Ectodermal cell (in vitro differentiated cells): Measurements from ENCODE around the gene ABHD16B. TPM values are rescaled to one million over a fixed set of nuclear protein-coding genes. Genes with fewer than 3 reads are reported as not detected.

Experiments used
- H3K27ac ChIP-seq: 2 replicates; pipeline ENCODE4 v1.7.0; 2013; ENCODE audit warnings: mild to moderate bottlenecking, low read depth, low read length; ENCODE audit not compliant: insufficient read depth, poor library complexity, severe bottlenecking
- H3K27me3 ChIP-seq: 2 replicates; pipeline ENCODE4 v1.7.0; 2013; ENCODE audit warnings: mild to moderate bottlenecking, low read length; ENCODE audit not compliant: insufficient read depth, control insufficient read depth, poor library complexity, severe bottlenecking
- H3K36me3 ChIP-seq: one replicate; pipeline ENCODE4 v1.7.0; 2013; ENCODE audit warnings: low read length; ENCODE audit not compliant: control insufficient read depth, insufficient read depth
- H3K4me1 ChIP-seq: one replicate; pipeline ENCODE4 v1.7.0; 2013; ENCODE audit warnings: low read length; ENCODE audit not compliant: control insufficient read depth, insufficient read depth
- H3K4me3 ChIP-seq: 2 replicates; pipeline ENCODE4 v1.7.0; 2013; ENCODE audit warnings: low read depth, low read length, control low read depth; ENCODE audit not compliant: insufficient read depth
- H3K9me3 ChIP-seq: 2 replicates; pipeline ENCODE4 v1.7.0; 2013; ENCODE audit warnings: mild to moderate bottlenecking, low read length, moderate library complexity; ENCODE audit not compliant: control insufficient read depth
- WGBS, 2 experiments: methylation state at CpG; one replicate each; pipeline ENCODE4 v1.1.7; 2013; ENCODE audit warnings: missing lambda C conversion rate in 2 of 2; 5-methylcytosine and 5-hydroxymethylcytosine counted together
- polyA plus RNA-seq, 4 experiments: library from polyadenylated mRNA; stranded (reverse); fragments of 50-300 nt; gene quantifications; one replicate each; pipeline ENCODE4 v1.2.3, GENCODE V29; 2013

The ABHD16B gene
- polyA plus RNA-seq (2013, experiment 1 of 4) = not detected
- not detected for polyA plus RNA-seq (2013, experiment 2 of 4)
- not detected for polyA plus RNA-seq (2013, experiment 3 of 4)
- not detected for polyA plus RNA-seq (2013, experiment 4 of 4)

DNA sequence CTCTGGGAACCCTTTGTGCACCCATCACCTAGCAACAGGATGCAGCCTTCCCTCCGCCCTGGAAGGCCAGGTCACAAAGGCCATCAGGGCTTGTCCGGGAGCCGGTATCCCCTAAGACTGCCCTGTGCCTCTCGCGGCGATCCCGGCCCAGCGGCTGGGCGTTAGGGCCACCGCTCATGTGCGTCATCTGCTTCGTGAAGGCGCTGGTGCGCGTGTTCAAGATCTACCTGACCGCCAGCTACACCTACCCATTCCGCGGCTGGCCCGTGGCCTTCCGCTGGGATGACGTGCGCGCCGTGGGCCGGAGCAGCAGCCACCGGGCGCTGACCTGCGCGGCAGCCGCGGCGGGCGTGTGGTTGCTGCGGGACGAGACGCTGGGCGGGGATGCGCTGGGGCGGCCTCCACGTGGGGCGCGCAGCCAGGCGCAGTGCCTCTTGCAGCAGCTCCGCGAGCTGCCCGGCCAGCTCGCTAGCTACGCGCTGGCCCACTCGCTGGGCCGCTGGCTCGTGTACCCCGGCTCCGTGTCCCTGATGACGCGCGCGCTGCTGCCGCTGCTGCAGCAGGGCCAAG, at the start of gene ABHD16B:
TSS of gene ABHD16B (plus strand) at position 134 of the 570 bp plus-strand sequence. CDS start at position 177, 43 bp downstream.
- peaks cover 30% of the 10 kb centered on the region for H3K4me1 ChIP-seq
- no peaks in the 10 kb centered on the region for H3K27me3 ChIP-seq
- no peaks in the 10 kb centered on the region for H3K9me3 ChIP-seq
- no peak within 1 kb of the TSS for H3K4me3 ChIP-seq
- no peaks in the 10 kb centered on the region for H3K36me3 ChIP-seq
- H3K27ac ChIP-seq = no peak within 1 kb of the TSS
- 95 to 96% methylated on average over 59 of the region's 59 CpGs for WGBS, 2 experiments

DNA sequence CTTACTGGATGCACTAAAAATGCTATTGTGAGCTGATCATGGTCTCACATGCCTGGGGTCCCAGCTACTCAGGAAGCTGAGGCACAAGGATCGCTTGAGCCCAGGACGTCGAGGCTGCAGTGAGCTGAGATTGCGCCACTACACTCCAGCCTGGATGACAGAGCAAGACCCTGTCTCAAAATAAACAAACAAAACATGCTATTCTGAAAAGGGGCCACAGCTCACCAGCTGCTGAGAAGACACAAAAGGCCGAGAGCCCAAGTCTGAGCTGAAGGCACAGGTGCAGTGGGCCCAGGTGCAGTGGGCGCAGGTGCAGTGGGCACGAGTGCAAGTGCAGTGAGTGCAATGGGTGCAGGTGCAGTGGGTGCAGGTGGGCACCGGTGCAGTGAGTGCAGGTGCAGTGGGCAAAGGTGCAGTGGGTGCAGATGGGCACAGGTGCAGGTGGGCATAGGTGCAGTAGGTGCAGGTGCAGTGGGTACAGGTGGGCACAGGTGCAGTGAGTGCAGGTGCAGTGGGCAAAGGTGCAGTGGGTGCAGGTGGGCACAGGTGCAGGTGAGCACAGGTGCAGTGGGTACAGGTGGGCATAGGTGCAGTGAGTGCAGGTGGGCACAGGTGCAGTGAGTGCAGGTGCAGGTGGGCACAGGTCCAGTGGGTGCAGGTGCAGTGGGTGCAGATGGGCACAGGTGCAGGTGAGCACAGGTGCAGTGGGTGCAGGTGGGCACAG, 46.2 kb upstream of the ABHD16B start:
- no peak overlapping the region for H3K4me3 ChIP-seq
- 84 to 85% methylated on average over 8 of the region's 8 CpGs for WGBS, 2 experiments
- no peaks in the 10 kb centered on the region for H3K9me3 ChIP-seq
- H3K4me1 ChIP-seq = no peaks in the 10 kb centered on the region
- no peaks in the 10 kb centered on the region for H3K36me3 ChIP-seq
- H3K27ac ChIP-seq = no peak overlapping the region
- H3K27me3 ChIP-seq = no peaks in the 10 kb centered on the region

DNA sequence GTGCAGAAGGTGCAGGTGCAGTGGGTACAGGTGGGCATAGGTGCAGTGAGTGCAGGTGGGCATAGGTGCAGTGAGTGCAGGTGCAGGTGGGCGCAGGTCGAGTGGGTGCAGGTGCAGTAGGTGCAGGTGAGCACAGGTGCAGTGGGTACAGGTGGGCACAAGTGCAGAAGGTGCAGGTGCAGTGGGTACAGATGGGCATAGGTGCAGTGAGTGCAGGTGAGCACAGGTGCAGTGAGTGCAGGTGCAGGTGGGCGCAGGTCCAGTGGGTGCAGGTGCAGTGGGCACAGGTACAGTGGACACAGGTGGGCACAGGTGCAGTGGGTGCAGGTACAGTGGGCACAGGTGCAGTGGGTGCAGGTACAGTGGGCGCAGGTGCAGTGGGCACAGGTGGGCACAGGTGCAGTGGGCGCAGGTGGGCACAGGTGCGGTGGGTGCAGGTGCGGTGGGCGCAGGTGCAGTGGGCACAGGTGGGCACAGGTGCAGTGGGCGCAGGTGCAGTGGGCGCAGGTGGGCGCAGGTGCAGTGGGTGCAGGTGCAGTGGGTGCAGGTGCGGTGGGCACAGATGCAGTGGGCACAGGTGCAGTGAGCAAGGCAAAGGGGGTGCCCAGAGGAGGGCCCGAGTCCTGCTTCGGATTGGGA, 45.6 kb upstream of the ABHD16B start:
- Histone ChIP-seq H3K9me3 (no peaks in the 10 kb centered on the region), H3K36me3 (no peaks in the 10 kb centered on the region), H3K27ac (no peak overlapping the region), H3K27me3 (no peaks in the 10 kb centered on the region), H3K4me3 (no peak overlapping the region), H3K4me1 (no peaks in the 10 kb centered on the region)
- WGBS, 2 experiments = 95 to 97% methylated on average over 14 of the region's 14 CpGs

DNA sequence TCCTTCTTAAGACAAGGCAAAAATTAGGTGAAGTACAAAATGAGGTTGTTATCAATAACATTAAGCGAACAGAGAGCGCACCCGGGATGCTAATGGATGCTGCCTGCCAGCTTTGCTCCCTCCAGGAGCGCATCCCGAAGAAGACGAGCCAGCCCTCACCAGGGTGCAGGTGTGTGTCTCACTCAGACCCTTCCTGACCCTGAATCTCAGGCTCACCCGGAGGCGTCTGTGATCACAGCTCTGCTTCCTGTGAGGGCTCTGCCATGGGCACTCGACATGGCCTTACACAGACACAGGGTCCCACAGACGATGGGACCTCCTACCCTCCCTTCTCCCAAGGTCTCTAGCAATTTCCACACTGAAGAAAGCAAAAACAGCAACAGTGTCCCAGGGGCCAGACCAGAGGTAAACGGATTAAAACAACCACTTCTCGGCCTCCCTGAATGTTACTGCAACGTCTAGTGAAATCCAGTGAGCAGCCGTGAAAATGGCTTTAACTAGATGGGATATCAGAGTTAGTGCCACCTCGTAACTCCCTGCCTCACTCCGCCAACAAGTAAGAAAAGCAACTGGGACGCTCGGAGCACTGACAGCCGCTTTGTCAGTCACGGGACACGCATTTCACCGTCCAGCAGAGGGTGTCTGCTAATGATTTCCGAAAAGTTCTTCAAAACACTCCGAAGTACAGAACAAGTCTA, 41.9 kb upstream of the ABHD16B start:
- Histone ChIP-seq H3K9me3 (no peaks in the 10 kb centered on the region), H3K27me3 (no peaks in the 10 kb centered on the region), H3K27ac (no peak overlapping the region), H3K36me3 (no peaks in the 10 kb centered on the region), H3K4me3 (no peak overlapping the region), H3K4me1 (no peaks in the 10 kb centered on the region)
- 80 to 81% methylated on average over 24 of the region's 24 CpGs for WGBS, 2 experiments

DNA sequence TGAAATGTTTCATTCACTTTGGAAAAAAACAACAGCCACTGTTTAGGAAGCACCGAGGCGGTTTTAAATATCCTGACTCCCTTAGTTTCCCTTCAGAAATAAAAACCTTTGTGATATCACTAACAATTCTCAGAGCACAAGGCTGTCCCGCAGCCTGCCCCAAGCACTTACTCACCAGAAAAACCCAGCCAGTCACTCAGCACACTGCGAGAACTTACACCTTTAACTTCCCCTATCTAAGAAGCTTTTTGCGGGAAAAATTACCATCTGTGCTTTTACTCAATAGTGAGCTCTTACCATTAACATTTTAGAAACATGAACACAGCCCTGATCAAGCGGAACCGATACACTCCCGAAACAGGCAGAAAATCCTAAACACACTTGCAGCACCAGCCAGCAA, 39.5 kb upstream of the ABHD16B start:
- no peak overlapping the region for H3K27ac ChIP-seq
- no peak overlapping the region for H3K4me3 ChIP-seq
- 94 to 96% methylated on average over 8 of the region's 8 CpGs for WGBS, 2 experiments
- H3K27me3 ChIP-seq = no peaks in the 10 kb centered on the region
- H3K4me1 ChIP-seq = no peaks in the 10 kb centered on the region
- no peaks in the 10 kb centered on the region for H3K9me3 ChIP-seq
- H3K36me3 ChIP-seq = no peaks in the 10 kb centered on the region

DNA sequence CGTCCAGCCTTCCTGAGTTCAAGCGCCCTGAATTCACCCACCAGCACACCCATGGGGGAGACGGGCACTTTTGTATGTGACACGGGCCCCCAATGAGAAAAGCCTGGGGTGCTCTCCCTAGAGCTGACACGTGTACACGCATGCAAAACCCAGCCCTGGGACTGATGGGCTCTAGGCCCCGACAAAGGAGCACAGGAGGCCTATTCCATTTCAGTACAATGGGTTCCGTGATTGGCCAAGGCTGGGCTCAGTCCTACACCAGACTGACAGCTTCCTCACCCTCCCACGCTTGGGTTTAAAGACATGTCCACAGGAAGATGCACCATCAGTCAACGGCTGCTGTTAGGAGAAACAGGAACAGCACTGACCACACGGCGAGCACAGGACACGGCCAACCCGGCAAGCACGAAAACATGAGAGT, 39.0 kb upstream of the ABHD16B start:
- Histone ChIP-seq H3K4me1 (no peaks in the 10 kb centered on the region), H3K36me3 (no peaks in the 10 kb centered on the region), H3K9me3 (no peaks in the 10 kb centered on the region), H3K4me3 (no peak overlapping the region), H3K27me3 (no peaks in the 10 kb centered on the region), H3K27ac (no peak overlapping the region)
- 91% methylated on average over 15 of the region's 15 CpGs for WGBS, 2 experiments

DNA sequence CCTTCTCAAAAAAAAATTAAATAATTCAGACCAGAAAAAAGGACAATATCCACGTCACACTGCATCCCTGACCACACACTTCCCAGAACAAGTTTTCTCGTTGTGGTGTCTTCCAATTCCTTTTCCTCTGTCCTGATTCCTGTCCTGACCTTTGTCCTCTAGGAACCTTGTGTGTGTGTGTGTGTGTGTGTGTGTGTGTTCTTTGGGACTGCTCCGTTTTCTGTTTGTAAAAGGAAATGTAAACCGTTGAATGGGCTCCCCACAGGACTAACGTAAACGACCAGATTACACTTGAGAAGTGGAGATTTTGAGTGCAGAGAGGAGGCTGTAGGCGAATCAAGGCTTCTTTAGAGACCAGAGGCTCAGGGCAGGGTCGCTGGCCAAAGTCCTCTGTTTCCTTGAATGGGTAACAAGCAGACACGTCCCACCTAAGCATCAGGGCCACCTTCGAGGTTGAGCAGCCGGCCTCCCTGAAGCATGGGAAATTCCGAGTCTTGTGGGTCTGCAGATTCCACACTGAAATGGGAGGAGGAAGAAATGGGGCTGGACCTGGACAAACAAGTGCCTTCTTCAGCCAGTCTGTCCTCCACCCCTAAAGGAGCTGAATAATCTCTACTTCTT, 37.5 kb upstream of the ABHD16B start:
- Histone ChIP-seq H3K4me1 (no peaks in the 10 kb centered on the region), H3K27ac (no peak overlapping the region), H3K36me3 (no peaks in the 10 kb centered on the region), H3K27me3 (peaks cover 9% of the 10 kb centered on the region), H3K4me3 (no peak overlapping the region), H3K9me3 (no peaks in the 10 kb centered on the region)
- WGBS, 2 experiments = 67 to 72% methylated on average over 12 of the region's 12 CpGs

DNA sequence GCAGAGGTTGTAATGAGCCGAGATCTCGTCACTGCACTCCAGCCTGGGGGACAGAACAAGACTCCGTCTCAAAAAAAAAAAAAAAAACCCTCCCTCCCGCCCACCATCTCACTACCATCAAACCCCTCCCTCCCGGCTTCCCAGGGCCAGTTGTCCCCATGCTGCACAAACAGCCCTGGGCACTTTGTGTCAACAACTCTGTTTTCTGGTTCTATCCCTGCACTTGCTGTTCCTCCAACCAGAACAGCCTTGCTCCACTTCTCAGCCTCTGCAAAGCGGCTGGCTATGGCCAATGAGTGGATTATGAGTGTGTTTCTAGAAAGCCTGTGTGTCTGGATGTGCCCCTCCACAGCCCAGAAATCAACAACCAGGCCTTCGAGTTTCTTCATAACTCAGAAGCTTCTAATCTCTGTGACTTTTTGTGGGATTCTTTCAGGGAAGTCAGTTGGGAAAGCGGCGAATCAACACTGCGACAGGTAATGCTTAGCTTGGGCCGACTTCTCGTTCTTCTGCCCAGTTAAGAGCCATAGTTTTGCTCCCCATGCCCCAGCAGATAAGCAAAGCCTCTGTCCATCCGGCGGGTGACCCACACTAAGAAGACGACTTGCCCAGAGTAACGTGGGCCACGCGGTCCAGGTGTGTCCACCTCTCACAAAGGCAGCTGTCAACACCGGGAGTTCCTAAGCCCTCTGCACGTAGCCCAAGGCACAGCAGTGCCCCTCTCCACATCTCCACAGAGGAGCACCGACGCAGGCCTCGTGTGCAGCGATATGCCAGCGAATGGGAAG, 35.8 kb upstream of the ABHD16B start:
- peaks cover 6% of the 10 kb centered on the region for H3K4me1 ChIP-seq
- H3K36me3 ChIP-seq = no peaks in the 10 kb centered on the region
- no peaks in the 10 kb centered on the region for H3K9me3 ChIP-seq
- WGBS, 2 experiments = 89 to 93% methylated on average over 24 to 25 of the region's 25 CpGs
- peaks cover 26% of the 10 kb centered on the region for H3K27me3 ChIP-seq
- H3K4me3 ChIP-seq = no peak overlapping the region
- H3K27ac ChIP-seq = no peak overlapping the region

DNA sequence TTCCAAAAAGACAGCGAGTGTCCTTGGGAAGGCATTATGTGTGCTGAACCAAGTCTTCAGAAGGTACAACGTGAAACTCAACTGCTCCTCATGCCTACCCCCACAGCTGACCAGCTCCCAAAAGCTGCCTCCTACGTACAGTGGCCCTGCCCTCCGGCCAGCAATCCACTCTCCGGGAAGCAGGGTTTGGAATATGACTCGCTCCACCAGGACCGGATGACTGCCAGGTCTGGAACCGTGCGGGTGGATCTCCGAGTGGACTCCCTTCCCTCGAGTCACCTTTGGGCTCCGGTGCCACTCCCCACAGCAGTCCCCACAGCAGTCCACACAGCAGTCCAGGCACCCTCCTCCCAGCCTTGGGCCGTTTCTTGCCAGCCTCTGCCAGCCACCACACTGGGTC, 34.5 kb upstream of the ABHD16B start:
- H3K4me3 ChIP-seq = no peak overlapping the region
- WGBS, 2 experiments = 94% methylated on average over 13 of the region's 13 CpGs
- H3K36me3 ChIP-seq = no peaks in the 10 kb centered on the region
- peaks cover 32% of the 10 kb centered on the region for H3K27me3 ChIP-seq
- no peak overlapping the region for H3K27ac ChIP-seq
- H3K4me1 ChIP-seq = peaks cover 6% of the 10 kb centered on the region
- H3K9me3 ChIP-seq = no peaks in the 10 kb centered on the region
